ENCODE results near the gene NMUR1.

DNA sequence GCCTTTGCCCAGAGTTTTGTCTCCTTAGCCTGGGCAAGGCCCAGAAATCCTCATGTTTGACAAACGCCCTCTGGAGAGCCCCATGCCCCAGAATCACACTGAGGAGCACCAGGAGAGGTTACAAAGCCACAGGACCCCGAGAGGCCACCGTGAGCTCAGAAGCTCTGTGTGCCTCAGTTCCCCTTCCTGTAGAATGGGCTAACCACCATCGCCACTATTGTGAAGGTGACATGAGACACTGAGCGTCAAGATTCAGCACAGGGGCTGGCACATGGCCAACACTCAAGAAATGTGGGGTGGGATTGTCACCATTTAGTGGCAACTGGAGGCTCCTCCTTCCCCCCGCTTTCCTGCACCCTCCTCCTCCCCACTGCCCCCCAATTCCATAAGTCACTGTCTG lies 1.2 kb upstream of the NMUR1 start:
- TF ChIP-seq EZH2 (IDR thresholded peaks at IDR 0.05; ENCODE audit: insufficient read depth, low read length): no peak
- TF ChIP-seq, protein P1, sequence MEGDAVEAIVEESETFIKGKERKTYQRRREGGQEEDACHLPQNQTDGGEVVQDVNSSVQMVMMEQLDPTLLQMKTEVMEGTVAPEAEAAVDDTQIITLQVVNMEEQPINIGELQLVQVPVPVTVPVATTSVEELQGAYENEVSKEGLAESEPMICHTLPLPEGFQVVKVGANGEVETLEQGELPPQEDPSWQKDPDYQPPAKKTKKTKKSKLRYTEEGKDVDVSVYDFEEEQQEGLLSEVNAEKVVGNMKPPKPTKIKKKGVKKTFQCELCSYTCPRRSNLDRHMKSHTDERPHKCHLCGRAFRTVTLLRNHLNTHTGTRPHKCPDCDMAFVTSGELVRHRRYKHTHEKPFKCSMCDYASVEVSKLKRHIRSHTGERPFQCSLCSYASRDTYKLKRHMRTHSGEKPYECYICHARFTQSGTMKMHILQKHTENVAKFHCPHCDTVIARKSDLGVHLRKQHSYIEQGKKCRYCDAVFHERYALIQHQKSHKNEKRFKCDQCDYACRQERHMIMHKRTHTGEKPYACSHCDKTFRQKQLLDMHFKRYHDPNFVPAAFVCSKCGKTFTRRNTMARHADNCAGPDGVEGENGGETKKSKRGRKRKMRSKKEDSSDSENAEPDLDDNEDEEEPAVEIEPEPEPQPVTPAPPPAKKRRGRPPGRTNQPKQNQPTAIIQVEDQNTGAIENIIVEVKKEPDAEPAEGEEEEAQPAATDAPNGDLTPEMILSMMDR (IDR thresholded peaks at IDR 0.05; ENCODE audit: insufficient read depth, low read depth, low read length): no peak
